ENCODE measurements around the gene ITGA8.

Gene ITGA8

GRCh38 chr10:15658069-15658702 is 61.5 kb downstream of the ITGA8 start:
- CTCF ChIA-PET = no interaction called here
- POLR2A ChIA-PET = no interaction called here
- no peak for DNase-seq (ENCODE audit: extremely low spot score)
- TF ChIP-seq CTCF (IDR thresholded peaks at IDR 0.05; ENCODE audit: control extremely low read depth, extremely low read depth, low read depth, missing control alignments) = no peak

GRCh38 chr10:15652757-15653156 is 67.0 kb downstream of the ITGA8 start:
- POLR2A ChIA-PET = no interaction called here
- DNase-seq (ENCODE audit: extremely low spot score) = no peak

GRCh38 chr10:15652117-15652516 is 67.6 kb downstream of the ITGA8 start:
- ChIA-PET CTCF (interaction anchor here (1.7 kb wide), 1 partner anchor 18 kb away, joined by 3 read pairs; no protein-coding TSS in a partner anchor), POLR2A (no interaction called here)
- DNase-seq (ENCODE audit: extremely low spot score) = no peak
- no peak for TF ChIP-seq CTCF (IDR thresholded peaks at IDR 0.05; ENCODE audit: control extremely low read depth, extremely low read depth, low read depth, missing control alignments)

More at GRCh38 chr10:15652757-15653156, 67.0 kb downstream of the ITGA8 start:
- no peak for TF ChIP-seq CTCF (IDR thresholded peaks at IDR 0.05; ENCODE audit: control extremely low read depth, extremely low read depth, low read depth, missing control alignments)
- CTCF ChIA-PET = interaction anchor here (1.7 kb wide), 1 partner anchor 19 kb away, joined by 3 read pairs; no protein-coding TSS in a partner anchor

- POLR2A ChIA-PET = no interaction called here
- CTCF ChIA-PET = interaction anchor here (0.9 to 1.7 kb wide), 2 partner anchors 17 to 88 kb away, joined by 3 read pairs; no protein-coding TSS in a partner anchor
- TF ChIP-seq CTCF (IDR thresholded peaks at IDR 0.05; ENCODE audit: control extremely low read depth, extremely low read depth, low read depth, missing control alignments) = no peak
- DNase-seq (ENCODE audit: extremely low spot score) = no peak
Observed at GRCh38 chr10:15651175-15651574, 68.5 kb downstream of the ITGA8 start.

- POLR2A ChIA-PET = no interaction called here
- no peak for TF ChIP-seq CTCF (IDR thresholded peaks at IDR 0.05; ENCODE audit: control extremely low read depth, extremely low read depth, low read depth, missing control alignments)
- no peak for DNase-seq (ENCODE audit: extremely low spot score)
- CTCF ChIA-PET = no interaction called here
Observed at GRCh38 chr10:15642095-15642494, 77.6 kb downstream of the ITGA8 start.

- no peak for TF ChIP-seq CTCF (IDR thresholded peaks at IDR 0.05; ENCODE audit: control extremely low read depth, extremely low read depth, low read depth, missing control alignments)
- DNase-seq (ENCODE audit: extremely low spot score) = no peak
- CTCF ChIA-PET = interaction anchor here (1.5 kb wide), 1 partner anchor 150 kb away, joined by 3 read pairs; no protein-coding TSS in a partner anchor
- POLR2A ChIA-PET = no interaction called here
Observed at GRCh38 chr10:15640536-15641085, 79.1 kb downstream of the ITGA8 start.
